NCI-H1436 treated with DMSO at 0.1 percent for 48 hours (cell line): ENCODE results near the gene GPR101.

Experiments
- DNase-seq: peaks from one replicate; lab custom pipeline; 2025; lab: John Stamatoyannopoulos, UW

GPR101 gene, protein sequence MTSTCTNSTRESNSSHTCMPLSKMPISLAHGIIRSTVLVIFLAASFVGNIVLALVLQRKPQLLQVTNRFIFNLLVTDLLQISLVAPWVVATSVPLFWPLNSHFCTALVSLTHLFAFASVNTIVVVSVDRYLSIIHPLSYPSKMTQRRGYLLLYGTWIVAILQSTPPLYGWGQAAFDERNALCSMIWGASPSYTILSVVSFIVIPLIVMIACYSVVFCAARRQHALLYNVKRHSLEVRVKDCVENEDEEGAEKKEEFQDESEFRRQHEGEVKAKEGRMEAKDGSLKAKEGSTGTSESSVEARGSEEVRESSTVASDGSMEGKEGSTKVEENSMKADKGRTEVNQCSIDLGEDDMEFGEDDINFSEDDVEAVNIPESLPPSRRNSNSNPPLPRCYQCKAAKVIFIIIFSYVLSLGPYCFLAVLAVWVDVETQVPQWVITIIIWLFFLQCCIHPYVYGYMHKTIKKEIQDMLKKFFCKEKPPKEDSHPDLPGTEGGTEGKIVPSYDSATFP

DNA sequence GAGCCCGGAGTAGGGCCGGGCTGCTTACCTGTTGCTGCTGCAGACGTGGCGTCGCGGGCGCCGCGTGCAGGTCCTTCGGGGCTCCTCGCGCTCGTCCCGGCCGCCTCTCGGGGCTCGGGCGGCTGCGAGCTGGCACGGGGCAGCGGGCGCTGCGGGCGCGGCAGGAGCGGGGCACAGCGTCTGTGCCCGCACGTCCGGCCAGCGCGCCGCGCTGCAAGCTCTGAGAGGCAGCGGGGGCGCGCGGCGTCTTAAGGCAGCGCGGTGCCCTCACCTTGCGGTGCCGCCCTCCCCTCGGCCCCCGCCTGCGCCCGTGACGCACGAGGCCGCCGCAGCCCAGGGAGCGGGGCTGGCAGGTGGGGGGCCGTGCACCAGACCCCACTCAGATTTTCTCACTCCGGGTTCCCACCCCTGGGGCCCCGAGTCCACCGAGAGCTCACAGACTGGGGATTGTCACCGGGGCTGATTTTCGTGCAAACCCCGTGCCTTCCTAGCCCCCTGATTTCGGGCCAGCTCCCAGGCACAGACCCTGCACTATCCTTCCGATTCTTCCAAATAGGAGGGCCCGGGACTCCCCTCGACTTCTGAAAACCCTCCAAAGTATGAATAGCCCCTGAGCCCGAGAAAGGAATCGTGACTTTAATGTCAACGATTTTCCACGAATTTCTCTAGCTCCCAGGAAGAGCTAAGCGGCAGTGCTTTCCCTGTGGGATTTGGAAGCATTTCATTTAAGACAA is at the start of gene GPR101:
GPR101 (minus strand) TSS at position 222 of the 734 bp plus-strand sequence. CDS start 2,321 bp downstream, outside the sequence.
- no peak for DNase-seq

DNA sequence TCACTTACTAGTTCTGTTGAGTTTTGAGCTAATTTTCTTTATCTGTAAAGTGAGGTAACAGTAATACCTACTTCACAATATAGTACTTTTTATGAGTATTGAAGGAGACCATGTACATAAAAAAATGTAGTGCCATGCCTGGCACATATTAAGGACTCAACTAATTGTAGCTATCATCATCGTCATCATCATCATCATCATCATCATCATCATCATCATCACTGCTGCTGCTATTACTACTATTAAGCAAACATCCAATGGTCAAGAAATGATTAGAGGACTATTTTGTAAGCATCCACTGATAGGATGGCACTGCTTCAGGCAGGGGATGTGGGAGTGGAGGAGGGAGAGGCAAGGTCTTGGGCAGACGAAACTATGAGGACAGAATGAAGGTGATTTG is 47.4 kb upstream of the GPR101 start:
- DNase-seq, result no peak

DNA sequence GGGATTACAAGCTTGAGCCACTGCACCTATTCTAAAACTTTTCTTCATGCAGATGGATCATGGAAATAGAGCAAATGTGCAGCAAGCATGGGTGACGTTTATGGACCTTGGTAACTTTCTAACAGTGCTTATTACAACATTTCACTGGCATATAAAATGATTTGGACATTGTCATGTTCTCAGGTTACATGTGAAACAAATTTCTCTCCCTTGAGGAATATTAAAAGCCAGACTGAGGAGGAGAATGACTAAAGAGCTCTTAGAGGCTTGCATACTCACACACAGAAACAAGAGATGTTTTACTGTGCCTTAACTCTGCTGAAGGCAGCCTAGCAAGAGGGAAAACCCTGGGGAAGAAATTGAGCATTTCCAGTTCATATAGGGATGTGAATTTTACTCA is 38.6 kb upstream of the GPR101 start:
- DNase-seq, result no peak

DNA sequence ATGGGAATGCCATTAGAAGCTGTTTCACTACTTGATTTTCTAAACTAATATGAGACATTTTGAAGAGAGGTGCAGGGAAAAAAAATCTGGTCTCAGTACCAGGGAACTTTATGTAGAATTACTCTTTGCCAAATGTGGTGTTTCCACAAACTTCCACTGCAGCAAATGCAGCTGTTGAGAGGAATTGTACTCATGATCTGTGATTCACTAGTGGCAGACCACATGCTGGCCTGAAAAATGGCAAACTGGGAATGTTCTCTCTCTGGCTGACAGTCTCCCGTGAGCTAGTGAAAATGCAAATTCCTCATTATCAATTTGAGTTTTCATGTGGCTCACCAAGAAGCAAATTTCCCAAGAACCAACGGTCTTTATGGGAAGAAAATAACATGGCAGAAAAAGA is 37.8 kb upstream of the GPR101 start:
- DNase-seq, result no peak

DNA sequence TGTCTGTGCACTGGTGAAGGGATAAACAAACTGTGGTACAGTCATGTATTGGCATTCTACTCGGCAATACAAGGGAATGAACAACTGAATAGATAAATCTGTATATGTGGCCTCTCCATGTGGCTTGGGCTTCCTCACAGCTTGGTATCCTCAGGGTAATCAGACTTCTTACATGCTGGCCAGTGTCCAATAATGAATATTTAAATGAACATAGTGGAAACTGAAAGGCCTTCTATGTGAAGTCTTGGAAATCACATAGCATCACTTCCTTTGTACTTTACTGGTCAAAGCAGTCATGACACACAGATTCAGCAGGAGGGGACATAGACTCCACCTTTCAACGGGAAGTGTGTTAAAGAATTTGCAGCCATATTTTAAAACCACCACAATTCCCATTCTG is 33.4 kb upstream of the GPR101 start:
- no peak for DNase-seq

DNA sequence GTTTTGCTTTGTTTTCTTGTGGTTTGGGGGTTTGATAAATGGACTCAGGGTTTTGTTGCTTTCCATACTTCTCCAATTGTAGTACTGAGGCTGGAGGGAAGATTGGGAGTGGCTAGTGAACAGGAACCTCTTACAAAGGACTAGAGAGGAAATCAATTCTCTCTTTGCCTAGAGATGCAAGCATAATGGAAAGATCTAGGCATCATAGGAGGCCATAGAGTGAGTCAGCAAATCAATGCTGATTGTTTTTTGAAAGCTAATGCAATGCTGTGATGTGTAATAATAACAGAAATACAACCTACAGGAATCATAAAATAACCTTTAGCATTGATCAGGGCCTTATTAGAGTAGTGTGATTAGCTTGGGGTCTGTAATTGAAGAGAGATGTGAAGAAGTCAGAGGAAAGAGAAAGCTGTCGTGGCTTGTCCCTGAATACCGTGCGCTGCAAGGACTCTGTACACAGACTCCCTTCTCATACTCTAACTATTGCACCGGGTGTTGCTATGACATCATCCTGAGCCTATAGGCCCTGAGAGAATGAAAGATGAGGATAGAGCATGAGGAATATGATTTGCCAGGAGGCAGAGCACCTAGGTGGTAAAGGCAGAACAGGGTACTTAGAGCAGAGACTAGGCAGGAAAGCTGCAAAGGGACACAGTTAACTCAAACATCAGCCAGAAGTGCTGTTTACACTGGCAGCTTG is 29.3 kb upstream of the GPR101 start:
- DNase-seq, result peak; percentile 65

DNA sequence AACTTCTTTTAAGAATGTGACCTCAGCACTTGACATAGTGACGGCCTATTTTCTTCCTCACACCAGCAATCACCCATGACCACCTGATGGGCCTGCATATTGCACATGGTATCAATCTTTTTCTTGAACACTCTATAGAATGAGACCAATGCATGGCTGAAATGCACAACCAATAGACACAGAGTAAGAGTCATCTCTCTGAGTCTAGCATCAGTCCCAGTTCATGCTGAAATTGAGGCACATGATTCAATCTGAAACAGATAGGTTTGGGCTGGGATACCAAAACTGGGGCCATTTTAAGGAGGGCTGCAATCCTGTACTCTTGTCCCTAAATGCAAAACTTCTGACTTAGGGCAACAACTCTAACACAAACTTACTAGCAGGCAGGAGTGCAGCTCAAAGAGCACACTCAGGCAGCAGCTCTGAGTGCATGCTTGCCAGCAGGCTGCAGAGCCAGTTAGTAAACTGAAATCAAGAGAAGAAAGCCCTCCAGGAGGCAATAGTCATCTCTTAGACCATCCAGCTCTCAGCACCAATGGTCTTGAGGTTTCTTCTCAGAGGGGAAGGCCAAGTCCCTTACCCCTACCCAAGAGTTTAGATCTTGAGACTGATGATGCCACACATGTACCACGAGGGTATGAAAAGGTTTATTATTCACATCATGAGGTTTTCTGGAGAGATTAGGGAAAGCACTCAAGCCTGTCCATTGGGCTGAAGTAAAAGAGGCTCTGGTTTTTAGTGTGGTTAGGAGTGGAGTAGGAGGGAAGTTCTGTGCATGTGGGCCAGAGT is 24.7 kb upstream of the GPR101 start:
- no peak for DNase-seq

DNA sequence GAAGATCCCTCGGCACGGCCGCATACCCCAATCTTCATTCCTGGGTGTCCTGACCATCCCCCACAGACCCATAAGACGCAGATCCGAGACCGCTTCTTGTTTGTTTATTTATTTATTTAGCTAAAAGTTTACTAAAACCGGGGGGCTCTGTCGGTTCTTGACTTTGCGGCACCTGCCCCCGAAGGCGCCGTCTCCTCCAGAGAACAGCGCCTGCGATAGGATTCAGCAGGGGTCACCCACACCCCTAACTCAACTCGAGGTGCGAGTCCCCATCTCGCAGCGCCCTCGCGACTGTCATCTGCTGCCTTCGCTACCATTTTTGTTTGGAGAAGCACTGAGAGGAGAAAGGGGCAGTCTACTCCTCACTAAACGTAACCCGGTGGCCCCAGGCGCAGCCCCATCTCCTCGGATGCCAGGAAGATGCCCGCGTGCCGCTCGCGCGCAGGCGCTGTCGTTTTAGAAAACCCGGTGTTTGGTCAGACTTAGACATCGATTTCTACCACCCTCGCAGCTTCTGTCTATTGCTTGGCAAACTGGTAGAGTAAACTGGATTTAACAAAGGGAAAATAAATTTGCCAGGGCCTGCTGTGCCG is 18.9 kb upstream of the GPR101 start:
- no peak for DNase-seq

DNA sequence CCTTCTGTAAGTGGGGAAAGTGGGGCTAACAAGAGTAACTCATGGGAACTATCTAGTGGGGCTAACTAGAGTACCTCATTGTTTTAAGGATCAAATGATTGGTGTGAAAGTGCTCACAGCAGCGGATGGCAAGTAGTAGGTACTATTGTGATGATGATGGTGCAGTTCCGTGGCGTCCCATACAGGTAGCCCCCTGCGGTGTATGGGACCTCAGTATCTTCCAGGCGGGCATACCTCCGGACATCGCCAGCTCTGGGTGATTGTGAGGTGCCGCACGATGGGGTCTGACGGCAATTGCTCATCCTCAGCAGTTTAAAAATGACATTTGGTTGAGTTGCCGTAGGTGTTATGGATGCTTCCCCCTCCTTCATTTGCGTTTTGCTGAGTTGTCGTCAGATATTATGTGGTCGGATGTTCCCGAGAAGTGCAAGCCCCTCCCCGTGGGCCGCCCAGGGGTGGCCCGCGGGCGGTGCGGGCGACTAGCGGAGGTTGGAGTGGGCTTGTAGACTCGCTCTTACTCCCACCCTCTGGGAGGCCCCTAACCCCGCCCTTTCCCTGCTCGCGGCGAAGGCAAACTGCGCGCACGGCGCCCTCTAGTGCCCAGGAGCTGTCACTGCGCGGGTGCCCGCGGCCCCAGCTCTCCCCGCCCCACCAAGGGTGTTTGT is 18.3 kb upstream of the GPR101 start:
- DNase-seq, result peak; percentile 51

DNA sequence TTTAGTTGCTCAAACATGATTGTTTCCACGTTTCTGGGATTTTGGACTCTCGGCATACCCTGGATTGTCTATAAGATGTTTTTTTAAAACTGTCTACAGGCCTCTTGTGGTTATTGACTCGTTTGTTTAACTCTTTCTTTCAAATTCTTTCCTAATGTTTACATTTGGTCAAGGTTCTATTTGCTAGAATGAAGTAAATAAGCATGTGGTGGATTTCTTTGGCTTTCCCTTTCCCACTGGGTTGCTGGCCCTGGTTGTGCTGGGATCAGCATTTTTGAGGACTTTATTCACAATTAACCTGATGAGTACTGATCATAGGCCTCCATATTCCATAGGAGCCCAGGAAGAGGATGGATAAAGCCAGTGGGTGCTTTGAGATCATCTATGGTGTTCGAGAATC is 11.1 kb upstream of the GPR101 start:
- DNase-seq, result no peak

DNA sequence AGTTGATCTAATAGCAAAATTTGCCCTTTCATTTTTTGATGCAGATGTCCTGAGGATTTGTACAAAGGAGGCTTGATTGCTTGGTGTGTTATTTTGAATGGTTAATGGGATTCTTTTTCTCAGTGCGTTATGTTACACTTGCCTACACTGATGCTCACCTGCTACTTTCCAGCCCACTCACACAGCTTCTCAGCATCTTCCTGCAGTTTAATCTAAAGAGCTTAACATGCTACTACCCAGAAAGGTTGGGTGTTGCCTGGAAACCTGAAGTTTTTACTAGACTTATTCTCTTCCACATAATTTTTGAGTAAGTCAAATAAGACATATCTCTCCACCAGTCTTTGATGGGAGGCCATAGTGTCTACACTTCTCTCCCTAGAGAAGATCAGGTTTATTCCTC is 9.9 kb upstream of the GPR101 start:
- DNase-seq, result no peak

DNA sequence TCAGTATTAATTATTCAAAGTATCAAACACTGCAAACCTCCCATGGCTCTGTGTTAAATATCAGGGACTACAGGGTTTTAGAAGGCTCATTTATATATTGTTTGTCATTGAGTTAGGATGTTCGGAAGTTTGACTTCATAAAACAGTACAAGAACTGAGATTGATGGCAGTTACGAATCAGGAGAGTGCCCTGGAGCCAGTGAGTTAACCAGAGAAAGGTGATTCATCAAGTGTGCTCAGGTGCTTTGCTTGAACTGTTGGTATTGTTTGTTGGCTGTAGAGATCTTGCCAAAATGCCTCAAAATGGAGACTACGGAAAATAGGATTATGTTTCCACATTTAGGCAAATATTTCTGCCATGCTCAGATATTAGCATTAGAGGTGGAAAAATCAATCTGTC is 7.5 kb upstream of the GPR101 start:
- DNase-seq, result no peak

DNA sequence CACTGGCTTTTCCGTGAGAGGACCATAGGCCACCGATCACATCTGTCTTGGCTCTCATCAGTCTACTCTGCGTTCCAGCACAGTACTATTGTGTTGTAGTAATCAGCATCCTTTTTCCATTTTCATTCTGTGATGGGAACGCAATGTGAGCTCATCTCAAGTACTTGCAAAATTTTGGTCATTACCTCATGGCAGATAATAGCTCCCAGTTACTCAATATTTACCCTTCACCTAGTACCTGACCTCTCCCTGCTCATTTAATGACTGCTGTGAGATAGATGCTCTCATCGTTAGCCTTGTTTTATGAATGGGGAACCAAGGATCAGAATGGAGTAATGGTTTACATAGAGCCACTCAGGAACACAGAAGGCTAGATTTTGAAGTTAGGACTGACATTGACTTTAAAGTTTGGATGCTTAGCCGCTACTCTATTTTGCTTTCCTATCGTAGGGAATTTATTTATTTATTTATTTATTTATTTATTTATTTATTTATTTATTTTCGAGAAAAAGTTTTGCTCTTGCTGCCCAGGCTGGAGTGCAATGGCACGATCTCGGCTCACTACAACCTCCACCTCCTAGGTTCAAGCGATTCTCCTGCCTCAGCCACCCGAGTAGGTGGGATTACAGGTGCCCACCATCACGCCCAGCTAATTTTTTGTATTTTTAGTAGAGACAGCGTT is 6.5 kb upstream of the GPR101 start:
- DNase-seq, result no peak

DNA sequence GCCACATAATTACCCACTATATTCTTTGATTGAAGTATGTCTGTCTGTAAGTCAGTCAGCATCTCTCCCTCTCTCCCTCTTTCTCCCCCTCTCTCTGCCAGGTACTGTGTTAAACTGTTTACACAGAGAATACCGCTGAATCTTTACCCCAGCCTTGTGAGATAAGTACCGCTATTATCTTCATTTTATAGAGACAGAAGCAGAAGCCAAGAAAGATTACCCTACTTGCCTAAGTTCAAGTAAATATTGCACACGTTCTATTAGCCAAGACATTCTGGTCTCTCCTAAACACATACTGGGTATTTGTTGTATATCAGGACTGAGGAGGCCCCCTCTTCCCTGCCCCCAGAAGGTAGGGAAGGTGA is 695 bp upstream of the GPR101 start:
- DNase-seq, result no peak

DNA sequence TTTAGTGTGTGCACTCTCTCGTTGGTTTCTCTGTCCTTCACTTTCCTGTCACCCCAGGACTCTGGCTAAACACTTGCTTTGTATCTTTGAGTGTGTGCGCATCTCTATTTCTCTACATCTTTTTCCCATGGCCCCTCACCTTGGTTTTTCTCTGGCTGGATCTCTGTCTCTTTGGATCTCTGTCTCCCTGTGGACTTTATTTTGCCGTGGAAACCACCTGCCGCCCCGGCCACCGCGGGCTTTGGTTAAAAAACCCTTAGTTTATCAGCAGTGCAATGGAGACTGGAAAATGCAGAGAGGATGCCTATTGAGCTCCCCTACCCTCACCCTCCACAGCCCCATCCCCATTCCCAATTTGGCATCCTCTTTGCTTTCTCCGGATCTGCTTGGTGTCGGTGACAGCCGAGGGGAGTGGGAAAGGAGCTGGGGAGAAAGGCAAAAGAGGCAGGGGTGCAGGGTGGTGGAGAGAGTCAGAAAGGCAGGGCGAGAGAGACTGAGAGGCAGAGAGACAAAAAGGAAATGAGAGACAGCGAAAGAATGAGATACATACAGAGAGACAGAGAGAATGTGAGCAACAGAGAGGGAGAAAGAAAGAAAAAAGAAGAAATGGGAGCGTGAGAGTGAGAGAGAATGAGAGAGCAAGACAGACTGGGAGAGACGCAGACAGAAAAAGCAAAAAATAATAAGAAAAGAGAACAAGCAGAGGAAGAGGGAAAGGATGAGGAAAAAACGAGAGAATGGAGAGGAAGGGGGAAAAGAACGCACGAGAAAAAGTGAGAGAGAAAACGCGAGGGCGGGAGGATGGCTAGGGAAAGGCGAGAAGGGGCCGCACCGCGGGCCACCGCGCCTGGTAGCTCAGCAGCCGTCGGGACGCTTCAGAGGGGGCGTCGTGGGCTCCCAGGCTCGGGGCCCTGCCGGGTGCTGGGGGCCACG is 688 bp downstream of the GPR101 start:
- no peak for DNase-seq

DNA sequence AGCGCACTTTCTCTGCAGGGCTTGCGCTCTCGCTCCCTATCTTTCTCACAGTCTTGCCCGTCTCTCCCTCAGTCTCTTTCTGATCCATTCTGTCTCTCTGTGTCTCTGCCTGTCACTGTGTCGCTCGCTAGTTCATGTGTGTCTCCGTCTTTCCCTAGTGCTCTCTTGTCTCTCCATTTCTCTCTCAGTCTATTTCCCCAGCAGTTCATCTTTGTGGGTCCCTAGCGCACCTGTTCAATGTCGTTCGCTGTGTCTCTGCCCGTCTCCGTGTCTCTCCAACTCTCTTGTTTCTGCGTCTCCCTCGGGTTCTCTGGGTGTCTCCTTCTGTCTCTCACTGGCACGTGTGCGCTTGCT is 1.5 kb downstream of the GPR101 start:
- DNase-seq, result no peak

DNA sequence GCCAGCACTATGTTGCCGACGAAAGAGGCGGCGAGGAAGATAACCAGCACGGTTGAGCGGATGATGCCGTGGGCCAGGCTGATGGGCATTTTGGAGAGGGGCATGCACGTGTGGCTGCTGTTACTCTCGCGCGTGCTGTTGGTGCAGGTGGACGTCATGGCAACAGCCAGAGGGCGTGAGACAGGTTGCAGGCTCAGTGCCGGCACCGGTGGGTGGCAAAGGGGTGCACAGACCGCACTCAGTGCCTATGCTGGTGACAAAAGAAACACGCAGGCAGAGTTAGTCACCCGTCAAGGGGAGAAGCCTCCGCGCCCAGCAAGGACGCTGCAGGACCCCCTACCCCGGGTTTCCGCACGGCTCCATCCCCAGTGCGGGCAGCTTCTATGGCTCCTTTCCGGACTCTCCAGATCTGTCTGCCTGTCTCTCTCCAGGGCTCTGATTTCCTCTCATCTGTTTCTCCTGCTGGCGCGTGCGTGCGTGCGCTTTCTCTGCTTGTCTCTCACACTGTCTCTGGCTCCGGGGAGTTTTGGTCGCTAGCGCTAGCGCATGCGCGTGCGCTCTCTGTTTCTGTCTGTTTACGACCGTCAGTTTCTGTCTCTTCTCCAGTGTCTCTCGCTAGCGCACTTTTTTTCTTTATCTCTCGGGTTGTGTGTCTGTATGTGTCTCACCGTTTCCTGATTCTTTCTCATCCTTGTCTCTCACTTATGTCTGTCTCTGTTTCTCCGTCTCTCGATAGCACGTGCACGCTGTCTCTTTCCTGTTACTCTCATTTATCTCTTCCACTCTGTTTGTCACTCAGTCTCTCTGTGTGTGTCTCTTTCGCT is 2.1 kb downstream of the GPR101 start:
- DNase-seq, result no peak

DNA sequence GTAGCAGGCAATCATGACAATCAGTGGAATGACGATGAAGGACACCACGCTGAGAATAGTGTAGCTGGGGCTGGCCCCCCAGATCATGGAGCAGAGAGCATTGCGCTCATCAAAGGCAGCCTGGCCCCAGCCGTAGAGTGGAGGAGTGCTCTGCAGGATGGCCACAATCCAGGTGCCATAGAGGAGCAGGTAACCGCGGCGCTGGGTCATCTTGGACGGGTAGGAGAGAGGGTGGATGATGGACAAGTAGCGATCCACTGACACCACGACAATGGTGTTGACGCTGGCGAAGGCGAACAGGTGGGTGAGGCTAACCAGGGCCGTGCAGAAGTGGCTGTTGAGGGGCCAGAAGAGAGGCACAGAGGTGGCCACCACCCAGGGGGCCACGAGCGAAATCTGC is 2.8 kb downstream of the GPR101 start:
- DNase-seq, result no peak

DNA sequence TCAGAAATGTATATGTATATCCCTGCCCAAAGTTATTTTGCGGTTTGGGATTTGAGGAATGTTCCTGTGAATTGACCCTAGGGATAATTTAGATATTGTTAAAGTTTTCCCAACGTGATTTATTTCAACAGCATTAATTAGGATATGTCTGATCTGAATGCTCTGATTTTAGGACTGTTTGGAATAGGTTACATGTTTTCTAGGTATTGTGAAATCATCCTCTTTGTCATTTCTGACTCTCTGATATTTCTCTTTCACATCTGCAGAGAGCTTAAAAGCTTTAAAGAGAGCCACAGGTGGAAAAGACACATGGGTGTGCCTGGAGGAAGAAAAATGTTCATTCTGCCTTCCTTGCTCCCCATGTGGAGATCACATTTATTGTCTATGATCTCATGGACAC is 5.1 kb downstream of the GPR101 start:
- no peak for DNase-seq
